ENCODE results near the gene IL1B.

IL1B gene

GRCh38 chr2:112877423-112877822, 40.8 kb upstream of the IL1B start:
- TF ChIP-seq, protein P1, sequence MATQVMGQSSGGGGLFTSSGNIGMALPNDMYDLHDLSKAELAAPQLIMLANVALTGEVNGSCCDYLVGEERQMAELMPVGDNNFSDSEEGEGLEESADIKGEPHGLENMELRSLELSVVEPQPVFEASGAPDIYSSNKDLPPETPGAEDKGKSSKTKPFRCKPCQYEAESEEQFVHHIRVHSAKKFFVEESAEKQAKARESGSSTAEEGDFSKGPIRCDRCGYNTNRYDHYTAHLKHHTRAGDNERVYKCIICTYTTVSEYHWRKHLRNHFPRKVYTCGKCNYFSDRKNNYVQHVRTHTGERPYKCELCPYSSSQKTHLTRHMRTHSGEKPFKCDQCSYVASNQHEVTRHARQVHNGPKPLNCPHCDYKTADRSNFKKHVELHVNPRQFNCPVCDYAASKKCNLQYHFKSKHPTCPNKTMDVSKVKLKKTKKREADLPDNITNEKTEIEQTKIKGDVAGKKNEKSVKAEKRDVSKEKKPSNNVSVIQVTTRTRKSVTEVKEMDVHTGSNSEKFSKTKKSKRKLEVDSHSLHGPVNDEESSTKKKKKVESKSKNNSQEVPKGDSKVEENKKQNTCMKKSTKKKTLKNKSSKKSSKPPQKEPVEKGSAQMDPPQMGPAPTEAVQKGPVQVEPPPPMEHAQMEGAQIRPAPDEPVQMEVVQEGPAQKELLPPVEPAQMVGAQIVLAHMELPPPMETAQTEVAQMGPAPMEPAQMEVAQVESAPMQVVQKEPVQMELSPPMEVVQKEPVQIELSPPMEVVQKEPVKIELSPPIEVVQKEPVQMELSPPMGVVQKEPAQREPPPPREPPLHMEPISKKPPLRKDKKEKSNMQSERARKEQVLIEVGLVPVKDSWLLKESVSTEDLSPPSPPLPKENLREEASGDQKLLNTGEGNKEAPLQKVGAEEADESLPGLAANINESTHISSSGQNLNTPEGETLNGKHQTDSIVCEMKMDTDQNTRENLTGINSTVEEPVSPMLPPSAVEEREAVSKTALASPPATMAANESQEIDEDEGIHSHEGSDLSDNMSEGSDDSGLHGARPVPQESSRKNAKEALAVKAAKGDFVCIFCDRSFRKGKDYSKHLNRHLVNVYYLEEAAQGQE (IDR thresholded peaks at IDR 0.05; ENCODE audit: insufficient read depth in 1 of 2, low read depth in 2 of 2, low read length in 2 of 2), result no peak
- no peak for TF ChIP-seq POLR2AphosphoS5 (IDR thresholded peaks at IDR 0.05; ENCODE audit: low read depth, low read length)
- no peak for TF ChIP-seq SIN3A (IDR thresholded peaks at IDR 0.05; ENCODE audit: borderline replicate concordance, insufficient read depth, low read length)
- no peak for TF ChIP-seq TAF1 (IDR thresholded peaks at IDR 0.05; ENCODE audit: borderline replicate concordance, insufficient read depth, low read length)
- TF ChIP-seq FOXP2 (optimal IDR thresholded peaks at IDR 0.05; ENCODE audit: borderline replicate concordance, extremely low read depth, extremely low read length, insufficient read depth), result no peak

DNA sequence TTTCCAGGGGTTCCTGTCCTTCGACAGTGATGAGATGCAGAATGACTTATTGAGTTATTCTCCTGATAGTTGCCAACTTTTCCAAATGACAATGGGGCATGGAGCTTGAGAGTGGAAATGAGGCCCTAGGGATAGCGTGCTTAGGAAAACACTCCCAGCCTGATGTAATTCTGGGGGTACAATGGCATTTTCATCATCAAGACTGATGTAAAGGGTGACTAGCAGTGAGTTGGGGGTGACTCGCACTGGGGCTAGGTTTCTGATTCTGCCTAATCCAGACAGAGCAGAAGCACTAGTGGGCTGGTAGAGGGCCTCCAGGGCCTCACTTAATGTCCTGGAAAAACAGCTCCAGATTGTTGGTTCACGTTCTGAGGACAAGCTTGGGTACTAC, 40.4 kb upstream of the IL1B start:
- TF ChIP-seq SIN3A (IDR thresholded peaks at IDR 0.05; ENCODE audit: borderline replicate concordance, insufficient read depth, low read length) (no peak), TAF1 (IDR thresholded peaks at IDR 0.05; ENCODE audit: borderline replicate concordance, insufficient read depth, low read length) (no peak), POLR2AphosphoS5 (IDR thresholded peaks at IDR 0.05; ENCODE audit: low read depth, low read length) (no peak), FOXP2 (optimal IDR thresholded peaks at IDR 0.05; ENCODE audit: borderline replicate concordance, extremely low read depth, extremely low read length, insufficient read depth) (no peak)
- TF ChIP-seq, protein P1 (IDR thresholded peaks at IDR 0.05; ENCODE audit: insufficient read depth in 1 of 2, low read depth in 2 of 2, low read length in 2 of 2), result no peak

DNA sequence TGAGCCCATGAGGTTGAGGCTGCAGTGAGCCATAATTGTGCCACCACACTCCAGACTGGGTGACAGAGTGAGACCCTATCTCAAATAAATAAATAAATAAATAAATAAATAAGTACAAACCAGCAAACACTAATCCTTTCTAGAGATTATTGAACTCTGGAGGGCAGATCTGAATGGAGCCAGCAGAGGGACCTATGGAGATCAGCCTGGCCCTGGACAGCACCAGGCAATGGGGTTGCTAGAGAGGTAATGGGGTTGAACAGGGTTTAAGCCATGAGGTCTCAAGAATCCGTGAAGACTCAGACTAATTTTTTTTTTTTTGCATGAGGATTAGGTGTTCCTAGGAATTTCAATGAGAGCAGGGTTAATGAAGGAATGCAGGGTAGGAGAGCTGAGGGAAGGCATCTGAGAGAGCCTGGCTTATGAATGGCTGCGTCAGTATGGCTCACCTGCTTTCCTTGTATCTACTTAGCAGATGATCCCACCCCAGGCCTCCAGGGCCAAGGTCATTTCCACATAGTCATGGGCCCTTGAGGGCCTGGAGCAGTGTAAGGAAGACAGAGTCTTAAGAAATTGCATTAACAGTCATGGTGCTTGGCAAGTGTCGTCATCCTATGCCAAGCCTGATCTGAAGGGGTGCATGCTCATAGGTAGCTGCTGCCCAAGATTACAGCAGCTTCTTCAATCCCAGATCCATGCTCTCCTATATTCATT, 39.8 kb upstream of the IL1B start:
- TF ChIP-seq TAF1 (IDR thresholded peaks at IDR 0.05; ENCODE audit: borderline replicate concordance, insufficient read depth, low read length) (no peak), FOXP2 (optimal IDR thresholded peaks at IDR 0.05; ENCODE audit: borderline replicate concordance, extremely low read depth, extremely low read length, insufficient read depth) (no peak), POLR2AphosphoS5 (IDR thresholded peaks at IDR 0.05; ENCODE audit: low read depth, low read length) (no peak), SIN3A (IDR thresholded peaks at IDR 0.05; ENCODE audit: borderline replicate concordance, insufficient read depth, low read length) (no peak)
- TF ChIP-seq, protein P1 (IDR thresholded peaks at IDR 0.05; ENCODE audit: insufficient read depth in 1 of 2, low read depth in 2 of 2, low read length in 2 of 2), result no peak

- TF ChIP-seq, protein P1 (IDR thresholded peaks at IDR 0.05; ENCODE audit: insufficient read depth in 1 of 2, low read depth in 2 of 2, low read length in 2 of 2), result no peak
- no peak for TF ChIP-seq TAF1 (IDR thresholded peaks at IDR 0.05; ENCODE audit: borderline replicate concordance, insufficient read depth, low read length)
- no peak for TF ChIP-seq POLR2AphosphoS5 (IDR thresholded peaks at IDR 0.05; ENCODE audit: low read depth, low read length)
- TF ChIP-seq FOXP2 (optimal IDR thresholded peaks at IDR 0.05; ENCODE audit: borderline replicate concordance, extremely low read depth, extremely low read length, insufficient read depth), result no peak
- TF ChIP-seq SIN3A (IDR thresholded peaks at IDR 0.05; ENCODE audit: borderline replicate concordance, insufficient read depth, low read length), result no peak
These were observed 34.6 kb upstream of the IL1B start for GRCh38 chr2:112870841-112871835.
